A673 (cell line): ENCODE data around the gene PES1. TPM values are rescaled to one million over a fixed set of nuclear protein-coding genes. Genes with fewer than 3 reads are reported as not detected.

ENCODE experiments used
- BruUV-seq: library from RNA; stranded (reverse); fragments of 400-500 nt; replicated peaks from 2 replicates; lab custom pipeline; 2021; lab: Mats Ljungman, UMichigan
- CTCF ChIA-PET: fragments of 300-600 bp; sonication (Branson Sonifier 250); formaldehyde crosslinking; loops from one replicate; lab custom pipeline; 2022; ENCODE audit warnings: antibody characterized with exemption; lab: Charles Lee
- POLR2A ChIA-PET: fragments of 300-600 bp; sonication (Branson Sonifier 250); formaldehyde crosslinking; loops from one replicate; lab custom pipeline; 2022; ENCODE audit warnings: antibody characterized with exemption; ENCODE audit not compliant: low non-redundant PET; lab: Charles Lee
- DNase-seq: peaks from one replicate; pipeline ENCODE4 v3.0.0-alpha.2; 2015; ENCODE audit warnings: low spot score
- H3K27ac ChIP-seq: fragments of 200-600 bp; sonication (generic); 2 replicates; pipeline ENCODE4 v1.5.1; 2016; ENCODE audit warnings: mixed run types, low read depth, mild to moderate bottlenecking, mixed read lengths, antibody characterized with exemption, low read length; ENCODE audit not compliant: poor library complexity, severe bottlenecking
- H3K27me3 ChIP-seq: fragments of 200-600 bp; sonication (generic); replicated peaks from 2 replicates; pipeline ENCODE4 v1.6.1; 2017; ENCODE audit warnings: mixed run types, low read depth, mild to moderate bottlenecking, mixed read lengths, antibody characterized with exemption, low read length; ENCODE audit not compliant: insufficient read depth, poor library complexity
- H3K36me3 ChIP-seq: fragments of 200-600 bp; sonication (generic); 2 replicates; pipeline ENCODE4 v1.6.1; 2016; ENCODE audit warnings: mixed run types, mild to moderate bottlenecking, mixed read lengths, antibody characterized with exemption, low read length; ENCODE audit not compliant: insufficient read depth, poor library complexity, severe bottlenecking
- H3K4me1 ChIP-seq: fragments of 200-600 bp; sonication (generic); 2 replicates; pipeline ENCODE4 v1.6.1; 2017; ENCODE audit warnings: mixed run types, mild to moderate bottlenecking, mixed read lengths, antibody characterized with exemption, low read length; ENCODE audit not compliant: insufficient read depth, poor library complexity, severe bottlenecking
- H3K4me3 ChIP-seq: fragments of 200-600 bp; sonication (generic); 2 replicates; pipeline ENCODE4 v1.5.1; 2016; ENCODE audit warnings: low read depth, mixed run types, mild to moderate bottlenecking, mixed read lengths, low read length; ENCODE audit not compliant: poor library complexity, severe bottlenecking
- H3K9me3 ChIP-seq: fragments of 200-600 bp; sonication (generic); 2 replicates; pipeline ENCODE4 v1.6.1; 2016; ENCODE audit warnings: mixed run types, low read depth, mild to moderate bottlenecking, mixed read lengths, antibody characterized with exemption, low read length; ENCODE audit not compliant: poor library complexity, severe bottlenecking
- CTCF ChIP-seq: fragments of 300-800, 200-600 bp; sonication (generic); conservative IDR thresholded peaks from 2 replicates; pipeline ENCODE4 v1.5.1; 2017; ENCODE audit warnings: low read depth, mild to moderate bottlenecking, antibody characterized with exemption, low read length, moderate library complexity, mixed read lengths
- EZH2 ChIP-seq: fragments of 200-600 bp; sonication (generic); IDR thresholded peaks from 2 replicates; pipeline ENCODE4 v1.6.1; 2017; ENCODE audit warnings: borderline replicate concordance, low read depth, mild to moderate bottlenecking, mixed read lengths, antibody characterized with exemption, low read length; ENCODE audit not compliant: poor library complexity, severe bottlenecking
- intact Hi-C: fragments of 100-400 bp; cut with micrococcal nuclease; formaldehyde crosslinking; loops from one replicate; pipeline ENCODE4 v1.10.0; 2022; ENCODE audit not compliant: unreplicated experiment
- total RNA-seq: library from RNA; stranded (reverse); gene quantifications from 2 replicates; pipeline ENCODE4 v1.2.3, GENCODE V29; 2021

PES1 gene
- total RNA-seq, 1 experiment from 2014 or later: 175 TPM

GRCh38 chr22:30610299-30610698 lies 18.6 kb upstream of the PES1 start:
- no peaks in the 10 kb centered on the region for H3K36me3 ChIP-seq
- TF ChIP-seq CTCF: no peak
- no peaks in the 10 kb centered on the region for H3K9me3 ChIP-seq
- no peak for DNase-seq
- H3K27me3 ChIP-seq: no peaks in the 10 kb centered on the region
- no peak overlapping the region for H3K4me3 ChIP-seq
- intact Hi-C loops: no loop called here
- peaks cover 18% of the 10 kb centered on the region for H3K4me1 ChIP-seq
- H3K27ac ChIP-seq: no peak overlapping the region
- ChIA-PET POLR2A (no interaction called here), CTCF (no interaction called here)
- BruUV-seq: no TSS peak

- Histone ChIP-seq H3K4me3 (no peak overlapping the region), H3K27ac (no peak overlapping the region), H3K4me1 (peaks cover 18% of the 10 kb centered on the region), H3K9me3 (no peaks in the 10 kb centered on the region), H3K36me3 (no peaks in the 10 kb centered on the region), H3K27me3 (no peaks in the 10 kb centered on the region)
- BruUV-seq: no TSS peak
- ChIA-PET CTCF (no interaction called here), POLR2A (no interaction called here)
- TF ChIP-seq EZH2 (no peak), CTCF (no peak)
- intact Hi-C loops: loop anchor here (10.0 kb wide), 2 partner anchors 165 to 325 kb away; partner anchors contain the start of gene CASTOR1
- peak; percentile 12 for DNase-seq
Observed at GRCh38 chr22:30609260-30610185, 17.8 kb upstream of the PES1 start.

- no peak overlapping the region for H3K4me3 ChIP-seq
- no peak for TF ChIP-seq CTCF
- TF ChIP-seq EZH2: no peak
- no peaks in the 10 kb centered on the region for H3K27me3 ChIP-seq
- BruUV-seq: no TSS peak
- H3K4me1 ChIP-seq: peaks cover 18% of the 10 kb centered on the region
- intact Hi-C loops: loop anchor here (10.0 kb wide), 2 partner anchors 163 to 323 kb away; partner anchors contain the start of gene CASTOR1
- ChIA-PET POLR2A (no interaction called here), CTCF (no interaction called here)
- no peak for DNase-seq
- no peaks in the 10 kb centered on the region for H3K9me3 ChIP-seq
- H3K27ac ChIP-seq: no peak overlapping the region
- no peaks in the 10 kb centered on the region for H3K36me3 ChIP-seq
Observed at GRCh38 chr22:30607939-30608338, 16.2 kb upstream of the PES1 start.
